NCI-H526 (cell line): ENCODE data around the gene SERTM1.

Experiments used
- DNase-seq, 2 experiments: peaks; one replicate each; lab custom pipeline; 2025; lab: John Stamatoyannopoulos, UW

The SERTM1 gene

DNA sequence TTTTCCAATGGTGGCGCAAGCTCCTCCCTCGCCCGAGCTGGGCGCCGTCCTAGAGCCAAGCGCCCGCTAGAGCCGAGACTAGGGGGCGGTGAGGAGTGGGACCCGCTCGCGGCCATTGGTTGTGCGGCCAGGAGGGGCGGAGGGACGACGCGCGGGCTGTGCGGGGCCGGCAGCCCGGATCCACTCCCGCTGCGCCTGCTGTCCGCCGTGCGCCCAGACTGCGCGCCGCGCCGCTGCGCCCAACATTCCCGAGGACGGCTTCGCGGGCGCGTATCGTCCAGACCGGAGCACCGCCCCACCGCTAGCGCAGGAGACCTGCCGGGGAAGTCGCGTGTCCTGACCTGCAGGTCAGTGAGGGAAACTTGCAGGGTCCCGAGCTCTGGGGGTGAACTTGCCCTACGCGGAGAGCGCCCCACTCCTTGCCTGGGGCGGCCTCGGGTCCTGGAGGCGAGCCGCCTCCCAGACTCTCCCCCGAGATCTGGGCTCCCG, at the start of gene SERTM1:
TSS of gene SERTM1 (plus strand) at position 183 of the 489 bp plus-strand sequence. CDS start 21,059 bp downstream, outside the sequence.
- DNase-seq = peak in 1 of 2 experiments; percentile 61

DNA sequence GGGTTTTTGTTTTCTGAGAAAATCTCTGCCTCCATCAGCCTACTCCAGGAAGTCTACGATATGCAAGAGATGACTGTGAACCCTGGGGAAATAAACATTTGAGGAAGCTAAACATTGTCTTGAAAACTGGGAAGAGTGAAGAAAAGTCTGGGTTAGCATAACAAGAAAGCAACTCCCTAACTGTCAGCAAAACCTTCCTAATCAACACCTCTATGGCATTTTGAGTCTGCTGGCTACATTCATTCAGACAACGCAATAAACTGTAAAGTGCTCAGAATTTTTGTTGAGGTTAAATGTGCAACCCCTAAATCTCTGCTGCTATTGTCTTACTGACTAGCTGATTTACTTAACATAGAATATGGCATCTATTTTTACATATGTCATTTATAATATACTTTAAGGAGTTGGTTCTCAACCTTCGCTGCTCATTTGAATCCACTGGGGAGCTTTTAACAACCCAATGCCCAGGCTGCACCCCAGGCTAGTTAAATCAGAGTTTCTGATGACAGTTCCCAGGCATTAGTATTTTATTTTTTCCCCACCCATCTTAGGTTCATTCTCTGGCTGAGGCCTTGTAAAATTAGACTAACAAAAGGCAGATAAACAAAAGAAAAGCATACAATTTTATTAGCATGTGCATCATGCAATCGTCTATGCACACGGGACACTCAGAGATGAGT, 45.3 kb upstream of the SERTM1 start:
- no peak for DNase-seq

DNA sequence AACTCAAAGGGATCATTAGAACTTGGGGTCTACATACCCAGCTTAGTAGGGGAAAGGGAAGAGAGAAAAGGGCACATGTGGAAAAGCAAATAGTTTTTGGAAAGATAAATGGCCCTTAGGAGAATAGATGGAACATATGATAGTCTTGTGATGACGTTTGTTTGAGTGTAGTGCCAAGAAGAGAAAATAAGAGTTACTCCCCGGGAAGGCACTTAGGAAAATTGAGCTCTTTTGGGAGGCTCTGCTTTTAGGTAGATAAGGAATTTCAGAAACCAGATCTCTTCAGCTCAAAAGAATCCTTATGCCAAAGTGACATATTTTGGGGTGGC, 44.8 kb upstream of the SERTM1 start:
- no peak for DNase-seq

DNA sequence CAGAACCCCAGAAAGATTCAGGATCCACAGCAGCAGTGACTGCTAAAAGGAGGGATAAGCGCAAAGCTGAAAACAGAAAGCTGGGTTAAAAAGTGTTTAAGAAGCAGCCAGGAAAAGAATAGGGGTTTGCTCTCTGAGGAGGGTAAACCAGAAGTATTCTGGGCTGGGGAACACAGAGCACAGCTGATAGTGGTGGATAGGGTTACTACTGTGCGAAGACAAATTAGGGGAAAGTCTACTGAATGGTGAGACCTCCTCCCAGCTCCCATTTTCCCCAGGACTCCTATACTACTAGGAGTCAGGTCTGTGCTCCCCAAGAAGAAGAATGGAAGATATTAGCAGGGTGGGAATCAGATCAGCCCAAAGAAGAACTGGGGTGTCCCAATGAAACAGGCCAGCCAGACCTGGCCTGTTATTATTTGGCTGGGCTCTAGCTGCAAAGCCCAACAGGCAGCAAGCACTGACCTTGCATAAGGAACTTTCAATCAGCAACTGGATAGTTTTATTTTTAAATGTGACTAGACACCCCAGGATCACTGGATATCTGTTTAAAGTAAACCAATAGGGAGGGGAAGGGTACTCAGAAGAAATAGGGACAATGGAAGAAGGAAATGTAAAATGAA, 43.5 kb upstream of the SERTM1 start:
- DNase-seq = no peak

DNA sequence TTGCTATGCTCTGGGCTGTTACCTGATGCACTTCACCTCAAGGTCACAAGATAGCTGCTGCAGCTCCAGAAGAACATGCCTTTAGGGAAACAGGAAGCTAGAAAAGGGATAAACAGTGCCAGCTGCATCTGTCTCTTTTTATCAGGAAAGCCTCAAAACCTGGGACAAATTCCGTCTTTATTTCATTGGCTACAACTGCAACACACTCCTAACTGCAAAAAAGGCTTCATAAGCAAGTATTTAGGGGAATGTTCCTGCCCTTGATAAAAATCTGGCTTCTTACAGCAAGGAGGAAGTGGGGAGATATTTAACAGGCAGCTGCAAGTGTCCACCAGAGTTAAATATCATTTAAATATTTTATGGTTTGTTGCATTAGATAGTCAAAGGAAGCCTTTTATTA, 34.2 kb upstream of the SERTM1 start:
- DNase-seq = peak in 1 of 2 experiments; percentile 4

DNA sequence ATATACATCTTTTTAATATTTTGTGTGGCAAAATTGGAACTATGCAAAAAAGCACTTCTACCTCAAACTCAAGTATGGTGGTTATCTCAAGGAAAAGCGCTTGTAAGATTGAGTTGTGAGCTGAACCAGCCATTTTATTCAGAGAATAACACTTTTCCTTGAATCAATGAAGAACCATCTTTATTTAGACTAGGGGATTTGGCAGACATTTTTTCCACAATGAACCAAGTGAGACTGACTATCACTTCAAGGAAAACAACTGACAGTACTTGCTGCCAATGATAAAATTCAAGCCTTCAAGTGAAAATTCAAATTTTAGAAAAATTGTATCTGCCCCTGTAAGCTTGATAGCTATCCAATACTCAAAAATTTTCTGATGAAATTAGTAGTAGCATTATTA, 23.2 kb upstream of the SERTM1 start:
- no peak for DNase-seq

DNA sequence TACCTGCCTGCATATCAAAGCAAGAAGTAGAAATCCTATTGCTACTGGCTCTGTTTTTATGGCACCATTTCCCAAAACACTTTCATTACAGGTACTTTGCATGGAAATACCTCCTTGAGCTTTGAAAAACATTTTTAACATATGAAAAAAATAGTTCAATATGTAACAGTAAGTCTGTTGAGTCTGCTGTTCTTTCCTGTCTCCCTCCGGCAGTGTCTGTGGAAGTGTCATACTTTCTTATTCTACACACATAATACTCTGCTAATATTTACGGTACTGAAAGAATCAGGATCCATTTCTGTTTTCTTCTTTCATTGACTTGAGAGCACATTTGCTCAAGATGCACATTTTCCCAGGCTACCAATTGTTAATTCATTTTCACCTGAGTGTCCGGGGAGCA, 8.2 kb upstream of the SERTM1 start:
- DNase-seq = no peak

DNA sequence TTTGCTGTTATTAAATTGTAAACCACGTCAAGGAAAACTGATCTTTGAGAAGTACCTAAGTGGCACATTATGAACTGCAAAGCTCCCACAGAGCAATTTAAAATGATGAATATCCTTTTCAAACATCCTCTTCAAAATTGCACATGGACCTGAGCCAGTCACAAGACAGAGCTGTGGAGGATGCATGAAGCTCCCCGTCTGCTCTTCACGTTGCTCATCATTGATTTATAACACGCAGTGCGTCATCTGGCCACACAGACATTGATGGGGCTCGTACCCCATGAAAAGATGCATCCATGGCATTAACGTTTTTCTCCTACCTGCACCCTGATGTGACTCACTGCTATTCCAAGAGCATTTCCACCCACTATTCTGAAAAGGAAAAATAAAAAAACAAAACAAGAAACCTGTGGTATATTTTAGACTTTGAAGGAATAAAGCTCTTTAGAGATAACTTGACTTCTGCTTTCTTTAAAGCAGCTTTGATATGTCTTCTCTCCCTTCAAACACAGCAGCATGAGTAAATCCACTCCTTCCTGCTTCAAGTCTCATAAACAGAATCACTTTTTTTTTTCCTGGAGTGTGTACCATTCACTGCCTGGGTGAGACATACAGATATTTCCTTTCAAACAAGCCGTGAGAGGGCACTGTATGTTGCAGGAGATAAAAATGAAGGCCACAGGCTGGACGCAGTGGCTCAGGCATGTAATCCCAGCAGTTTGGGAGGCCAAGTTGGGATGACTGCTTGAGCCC, 7.2 kb upstream of the SERTM1 start:
- DNase-seq = no peak

DNA sequence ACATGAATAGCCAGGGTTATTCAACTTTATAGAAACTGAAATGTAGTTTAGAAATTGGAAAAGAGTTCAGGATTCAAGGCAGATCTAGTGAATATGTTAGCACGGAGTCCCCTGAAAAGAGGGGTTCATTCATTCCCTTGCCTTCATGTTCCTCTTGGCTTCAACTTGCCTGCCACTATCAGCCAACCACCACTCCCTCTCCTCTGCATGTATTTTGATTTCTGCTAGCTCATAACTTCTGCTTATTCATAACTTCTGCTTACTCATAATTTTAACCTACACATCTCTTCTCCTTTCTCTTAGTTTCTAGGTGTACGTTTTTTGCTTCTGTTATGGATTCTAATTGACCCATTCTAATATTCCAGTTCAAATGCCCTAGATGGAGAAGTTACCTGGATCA, 5.5 kb upstream of the SERTM1 start:
- DNase-seq = no peak

DNA sequence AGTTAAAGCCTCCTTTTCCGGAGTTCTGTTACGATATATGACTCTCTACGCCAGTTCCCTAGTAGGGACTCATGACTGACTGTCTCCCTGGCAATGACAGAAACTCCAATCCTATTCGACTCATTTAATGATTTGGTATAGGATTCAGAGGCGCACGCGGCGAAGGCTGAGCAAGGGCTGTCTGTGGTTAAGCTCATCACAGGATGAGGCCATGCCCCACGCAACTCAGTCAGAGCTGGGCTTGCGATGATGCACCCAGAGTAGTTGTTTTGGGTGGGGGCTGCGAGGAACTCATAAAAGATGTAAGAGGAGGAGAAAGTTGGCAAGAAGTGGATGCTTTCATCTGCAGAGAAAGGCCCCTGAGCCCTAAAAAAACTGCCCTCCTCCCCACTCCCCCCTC, 468 bp upstream of the SERTM1 start:
- DNase-seq = no peak

DNA sequence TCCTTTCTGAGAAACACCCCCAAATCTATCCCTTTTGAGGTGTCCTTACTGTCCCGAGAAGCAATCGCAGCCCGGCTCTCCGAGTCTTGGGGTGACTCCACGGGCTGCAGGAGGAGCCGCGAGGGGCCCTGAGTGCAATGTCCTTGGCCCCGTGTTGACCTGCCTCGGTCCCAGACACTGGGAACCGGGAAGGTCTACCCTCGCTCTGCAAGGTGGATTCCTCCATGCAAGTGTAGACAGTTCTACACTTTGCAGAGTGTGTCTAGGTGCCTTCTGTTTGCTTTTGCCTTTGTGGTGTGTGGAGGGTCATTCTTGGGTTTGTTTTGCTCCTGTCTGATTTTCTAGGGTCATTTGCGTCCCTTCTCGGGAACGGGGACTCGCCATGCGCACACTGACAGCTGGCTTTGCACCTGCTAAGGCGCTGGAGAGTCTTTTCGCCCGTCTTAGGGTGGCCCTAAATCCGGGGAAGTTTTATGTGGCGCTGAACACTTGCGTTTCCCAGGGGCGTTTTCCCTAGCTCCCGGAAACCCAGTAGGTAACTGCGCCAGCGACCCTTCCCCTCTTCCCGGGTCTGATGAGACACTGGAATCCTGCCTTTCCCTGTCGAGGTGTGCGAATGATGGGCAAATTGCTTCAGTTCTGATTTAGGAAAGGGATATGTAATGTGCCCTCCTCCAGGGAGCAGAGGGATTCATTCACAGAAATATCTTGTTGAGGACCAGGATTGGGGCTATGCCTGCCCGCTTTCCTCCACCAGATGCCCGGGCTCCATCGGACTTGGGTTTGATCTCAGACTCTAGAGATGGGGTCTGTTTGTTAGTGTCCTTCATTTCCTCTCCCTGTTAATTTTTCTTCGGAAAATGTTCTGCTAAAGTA, 755 bp downstream of the SERTM1 start:
- DNase-seq = peak in 1 of 2 experiments; percentile 23

DNA sequence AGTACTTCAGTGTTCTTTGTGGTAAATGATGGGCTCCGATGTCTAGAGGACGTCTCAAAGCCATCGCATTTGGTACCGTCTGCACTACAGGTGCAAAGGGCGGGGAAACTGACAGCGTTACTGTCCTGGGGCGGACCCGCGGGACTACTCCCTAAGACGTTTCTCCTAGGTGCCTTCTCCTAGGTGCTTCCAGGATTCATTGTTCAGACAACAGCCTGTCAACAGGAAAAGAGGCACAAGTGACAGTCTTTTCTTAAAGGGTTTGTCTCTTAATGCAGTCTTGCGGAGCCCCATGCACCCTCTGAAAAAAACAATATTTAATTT, 1.4 kb downstream of the SERTM1 start:
- DNase-seq = no peak

DNA sequence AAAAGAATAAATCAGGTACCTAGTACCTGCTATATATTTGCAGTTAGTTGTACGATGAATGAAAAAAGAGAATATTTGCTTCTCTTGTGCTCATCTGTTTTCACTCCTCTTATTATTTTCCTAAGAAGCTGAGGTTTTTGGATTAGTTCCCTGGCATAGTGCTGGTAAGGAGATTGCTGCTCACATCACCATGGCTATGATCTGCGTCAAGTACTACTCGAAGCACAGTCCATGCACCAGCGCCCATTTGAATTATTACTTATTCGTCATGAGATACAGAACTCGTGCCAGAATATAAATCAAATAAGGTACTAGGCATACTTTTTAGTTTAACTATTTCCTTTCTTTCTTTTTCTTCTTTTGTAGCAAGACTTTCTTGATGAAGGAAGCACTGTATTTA, 7.1 kb downstream of the SERTM1 start:
- no peak for DNase-seq

DNA sequence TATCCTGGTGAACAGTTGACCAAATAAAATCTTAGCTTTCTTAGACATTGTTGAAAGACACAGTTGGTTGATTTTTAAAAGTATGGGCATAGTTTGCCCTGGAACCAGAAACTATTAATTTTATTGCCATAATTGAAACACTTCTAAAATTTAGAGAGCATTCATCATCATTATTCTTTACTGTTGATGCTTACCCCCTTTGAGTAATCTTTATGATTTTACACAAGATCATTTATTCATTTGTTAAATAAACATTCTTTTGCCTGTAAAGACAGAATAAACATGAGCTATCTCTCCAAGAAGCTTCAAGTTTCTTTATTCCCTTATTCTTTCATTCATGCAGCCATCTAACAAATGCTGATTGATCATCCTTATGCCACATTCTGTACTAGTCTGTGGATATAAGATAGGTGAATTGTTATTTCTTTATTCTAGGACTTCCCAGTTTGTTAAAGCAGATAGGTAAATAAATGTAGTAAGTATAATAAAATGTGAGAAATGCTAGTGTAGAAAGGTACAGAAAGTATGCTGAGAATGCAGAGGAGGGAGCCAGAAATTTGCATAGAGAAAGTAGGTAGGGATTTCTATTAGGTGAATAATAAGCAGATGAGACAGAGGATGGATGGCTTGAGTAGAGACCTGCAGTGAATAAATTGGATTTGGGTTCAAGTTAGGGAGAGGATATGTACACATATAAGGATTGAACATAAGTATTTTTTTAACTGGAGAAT, 8.2 kb downstream of the SERTM1 start:
- DNase-seq = no peak

DNA sequence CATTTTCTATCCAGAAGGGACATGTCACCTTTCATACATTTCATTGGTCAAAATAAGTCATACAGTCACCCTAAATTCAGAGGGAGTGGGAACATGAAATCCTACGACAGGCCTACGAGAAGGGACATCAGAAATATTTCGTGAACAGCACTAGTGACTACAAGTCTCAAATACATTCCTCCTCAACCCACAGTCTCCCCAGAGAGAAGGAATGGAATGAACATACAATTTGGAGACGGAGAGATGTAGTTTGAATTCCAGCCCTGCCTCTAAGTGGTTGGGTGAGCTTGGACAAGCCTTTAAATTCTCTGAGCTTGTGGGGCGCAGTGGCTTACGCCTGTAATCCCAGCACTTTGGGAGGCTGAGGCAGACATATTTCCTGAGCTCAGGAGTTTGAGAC, 9.9 kb downstream of the SERTM1 start:
- no peak for DNase-seq

DNA sequence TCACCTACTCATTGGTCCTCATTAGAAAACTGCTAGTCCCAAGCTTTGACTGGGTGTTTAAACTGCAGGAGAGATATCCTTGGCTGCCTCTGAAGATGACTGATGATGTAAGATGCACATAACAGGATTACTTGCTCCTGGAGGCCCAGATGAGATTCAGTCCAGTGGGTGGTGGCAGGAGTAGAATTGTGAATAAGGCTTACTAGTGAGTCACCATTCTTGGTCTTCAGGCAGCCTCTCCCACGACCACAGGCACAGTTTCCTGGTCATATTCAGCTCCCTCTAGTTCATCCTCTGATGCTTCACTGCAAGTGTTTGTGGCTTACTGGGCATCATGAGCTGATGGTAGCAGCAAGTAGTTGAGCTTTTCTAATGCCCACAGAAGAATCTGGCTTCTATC, 12.1 kb downstream of the SERTM1 start:
- no peak for DNase-seq

DNA sequence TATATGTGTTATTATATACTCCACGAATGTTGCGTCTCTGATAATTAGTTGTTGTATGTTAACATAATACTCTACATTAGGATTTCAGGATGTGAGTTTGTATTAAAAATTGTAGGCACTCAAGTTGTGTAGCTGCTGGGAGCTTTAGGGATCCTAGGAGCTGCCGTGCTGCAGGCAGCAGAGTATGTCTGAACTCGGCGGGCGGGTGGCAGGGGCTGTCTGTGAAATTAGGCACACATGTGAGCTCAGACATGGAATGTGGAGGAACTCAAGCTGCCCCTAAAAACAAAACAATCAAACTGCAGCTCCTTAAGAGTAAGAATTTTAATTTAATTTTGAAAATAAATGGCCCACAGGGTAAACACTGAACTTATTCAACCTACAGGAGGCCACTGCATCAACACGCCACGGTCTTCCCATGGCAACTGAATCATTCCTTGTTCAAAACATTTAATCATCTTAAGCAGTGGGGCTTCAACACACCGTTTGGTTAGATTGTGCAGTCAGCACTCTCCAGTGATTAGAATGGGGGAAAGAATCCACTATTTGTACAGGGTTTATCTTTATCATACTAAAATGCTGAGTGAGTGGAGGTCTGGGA, 22.7 kb downstream of the SERTM1 start:
- no peak for DNase-seq

DNA sequence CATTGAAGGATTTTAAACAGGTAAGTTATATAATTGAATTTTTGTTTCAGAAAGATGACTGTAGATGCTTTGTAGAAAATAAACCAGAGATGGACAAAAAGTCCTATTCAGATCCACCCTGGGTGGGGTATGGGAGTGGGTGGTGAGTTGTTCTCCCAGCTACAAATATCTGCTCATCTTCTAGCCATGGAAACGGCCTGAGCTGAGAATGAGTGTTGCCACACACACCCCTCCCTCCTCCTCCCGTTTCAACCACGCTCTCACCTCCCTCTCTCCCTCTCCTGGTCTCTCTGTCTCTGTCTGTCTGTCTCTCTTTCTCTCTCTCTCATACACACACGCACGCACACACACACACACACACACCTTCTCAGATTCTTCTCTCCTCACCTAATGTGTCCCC, 26.4 kb downstream of the SERTM1 start:
- no peak for DNase-seq

DNA sequence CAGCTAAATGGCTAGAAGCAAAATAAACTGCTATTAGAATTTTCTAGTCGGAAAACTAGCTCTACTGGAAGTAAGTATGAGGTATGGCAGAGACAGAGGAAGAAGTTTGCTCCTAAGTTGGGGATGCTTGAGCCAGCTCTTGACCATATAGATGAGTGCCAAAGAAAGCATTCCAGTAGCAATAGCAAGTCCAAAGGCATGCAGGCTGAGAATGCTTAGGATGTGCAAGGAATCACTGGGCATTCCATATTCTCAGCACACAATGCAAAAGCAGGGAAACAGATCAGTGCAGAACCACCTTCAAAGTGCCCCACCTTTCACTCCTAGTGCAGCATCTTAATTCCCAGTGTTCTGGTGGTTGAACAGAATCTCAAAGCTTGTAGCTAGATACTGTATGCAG, 32.9 kb downstream of the SERTM1 start:
- DNase-seq = no peak

DNA sequence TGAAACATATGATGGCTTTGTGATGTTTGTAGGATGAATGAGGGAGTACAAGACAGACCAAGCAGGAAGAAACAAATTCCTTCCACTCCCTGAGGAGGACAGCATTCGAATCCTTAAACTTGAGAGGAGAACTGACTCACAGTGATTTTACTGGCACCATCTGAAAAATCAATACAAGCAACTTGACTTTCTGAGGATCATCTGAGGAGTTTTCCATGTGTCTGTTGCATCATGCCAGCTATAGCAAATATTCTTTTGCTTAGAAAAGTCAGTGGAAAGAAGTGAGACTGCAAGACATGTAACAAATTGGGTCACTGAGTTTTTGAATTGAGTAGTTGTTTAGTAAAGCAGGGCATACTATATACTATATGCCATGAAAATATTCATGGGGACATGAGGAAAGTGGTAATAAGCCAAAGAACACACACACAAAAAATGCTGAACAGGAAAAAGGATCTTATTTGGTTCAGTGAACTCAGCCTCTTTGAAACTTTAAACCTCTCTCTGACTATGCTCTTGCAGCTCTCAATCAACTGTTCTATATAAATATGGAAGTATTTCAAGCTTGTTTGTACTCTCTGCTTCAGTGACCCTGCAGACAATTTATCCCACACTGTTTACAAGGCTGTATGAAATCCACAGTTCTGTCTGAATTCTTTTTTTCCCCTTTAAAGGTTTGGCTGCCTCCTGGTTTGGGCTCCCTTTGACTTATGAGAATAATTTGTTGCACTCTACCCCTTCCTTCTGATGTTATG, 35.5 kb downstream of the SERTM1 start:
- DNase-seq = no peak

DNA sequence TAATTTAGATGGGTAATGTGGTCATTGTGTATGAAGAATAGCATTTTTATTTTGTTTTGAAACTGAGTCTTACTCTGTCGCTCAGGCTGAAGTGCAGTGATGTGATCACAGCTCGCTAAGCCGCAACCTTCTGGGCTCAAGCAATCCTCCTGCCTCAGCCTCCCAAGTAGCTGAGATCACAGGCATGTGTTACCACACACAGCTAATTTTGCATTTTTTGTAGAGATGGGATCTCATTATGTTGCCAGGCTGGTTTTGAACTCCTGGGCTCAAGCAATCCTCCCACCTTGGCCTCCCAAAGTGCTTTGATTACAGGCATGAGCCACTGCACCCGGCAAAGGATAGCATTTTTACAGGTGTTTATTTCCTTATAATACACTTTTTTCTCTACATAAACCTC, 36.6 kb downstream of the SERTM1 start:
- no peak for DNase-seq
